Putamen (tissue), 1 donor: ENCODE data around the gene DGKQ.
"Not testable (repeated sequence)": the region's sequence is repeated elsewhere in the genome, so short reads cannot be mapped to it uniquely, and the experiment has no call there.

ENCODE experiments used
- DNase-seq: peaks from one replicate; pipeline ENCODE4 v3.0.0-alpha.2; 2016; ENCODE audit warnings: low spot score

DGKQ gene

GRCh38 chr4:921830-922331, 51.5 kb downstream of the DGKQ start:
- DNase-seq, result no peak

GRCh38 chr4:919004-919680, 54.2 kb downstream of the DGKQ start:
- DNase-seq, result not testable (repeated sequence)

GRCh38 chr4:918591-918990, 54.8 kb downstream of the DGKQ start:
- not testable (repeated sequence) for DNase-seq

- no peak for DNase-seq
These were observed 55.4 kb downstream of the DGKQ start for GRCh38 chr4:917992-918391.

- DNase-seq, result no peak
These were observed 55.9 kb downstream of the DGKQ start for GRCh38 chr4:917466-917865.

- DNase-seq, result no peak
These were observed 57.8 kb downstream of the DGKQ start for GRCh38 chr4:915595-915994.

GRCh38 chr4:915041-915474, 58.3 kb downstream of the DGKQ start:
- DNase-seq, result no peak

GRCh38 chr4:914531-914930, 58.8 kb downstream of the DGKQ start:
- no peak for DNase-seq

- DNase-seq, result no peak
These were observed 60.1 kb downstream of the DGKQ start for GRCh38 chr4:913280-913618.

GRCh38 chr4:912548-913279, 60.7 kb downstream of the DGKQ start:
- peak; percentile 42 for DNase-seq

- no peak for DNase-seq
These were observed 61.4 kb downstream of the DGKQ start for GRCh38 chr4:911871-912490.

- DNase-seq, result no peak
These were observed 62.1 kb downstream of the DGKQ start for GRCh38 chr4:911221-911751.

GRCh38 chr4:910366-911091, 62.8 kb downstream of the DGKQ start:
- no peak for DNase-seq

- no peak for DNase-seq
These were observed 63.5 kb downstream of the DGKQ start for GRCh38 chr4:909821-910220.

- DNase-seq, result no peak
These were observed 64.2 kb downstream of the DGKQ start for GRCh38 chr4:909131-909571.
